PC-3 (cell line): ENCODE results near the gene ERCC6L2.

Experiments
- CTCF ChIP-seq: fragments of 300-600 bp; sonication (generic); conservative IDR thresholded peaks from 2 replicates; pipeline ENCODE4 v1.5.1; 2017; ENCODE audit warnings: antibody characterized with exemption, low read depth, mild to moderate bottlenecking, low read length
- EZH2 ChIP-seq: fragments of 300-600 bp; sonication (generic); IDR thresholded peaks from one replicate; pipeline ENCODE4 v1.6.1; 2017; ENCODE audit warnings: antibody characterized with exemption, mild to moderate bottlenecking, low read length; ENCODE audit not compliant: unreplicated experiment
- EZH2phosphoT487 ChIP-seq: fragments of 300-600 bp; sonication (generic); IDR thresholded peaks from 2 replicates; pipeline ENCODE4 v1.6.1; 2018; ENCODE audit warnings: mild to moderate bottlenecking, antibody characterized with exemption, low read length, borderline replicate concordance

GRCh38 chr9:96006961-96007360 lies 131.5 kb downstream of the ERCC6L2 start:
- no peak for TF ChIP-seq CTCF
- TF ChIP-seq EZH2phosphoT487 = no peak
- no peak for TF ChIP-seq EZH2
